ENCODE results near the gene AZIN2. TPM values are rescaled to one million over a fixed set of nuclear protein-coding genes. Genes with fewer than 3 reads are reported as not detected.

Gene AZIN2
- total RNA-seq, 1 experiment from 2014 or later: 0.39 TPM

GRCh38 chr1:33120436-33121231, 39.7 kb downstream of the AZIN2 start:
- H3K27me3 Mint-ChIP-seq (ENCODE audit: low read depth): peaks cover 54% of the 10 kb centered on the region
- no peak for DNase-seq
- no peak overlapping the region for H2BK120ac ChIP-seq (ENCODE audit: low read depth, low read length, poor library complexity, severe bottlenecking)

More at GRCh38 chr1:33120436-33121231, 39.7 kb downstream of the AZIN2 start:
- Histone ChIP-seq H4K8ac (replicated peaks; ENCODE audit: insufficient read length, low read depth, low read length) (no peak overlapping the region), H3K14ac (ENCODE audit: insufficient read depth, low read length) (no peak overlapping the region), H3K18ac (ENCODE audit: insufficient read length, low read depth, low read length) (no peak overlapping the region), H2BK12ac (ENCODE audit: insufficient read length, low read depth, low read length) (no peak overlapping the region), H4K20me1 (ENCODE audit: control insufficient read depth, insufficient read depth, insufficient read length) (no peaks in the 10 kb centered on the region), H3T11ph (ENCODE audit: low read length) (no peak overlapping the region), H4K91ac (ENCODE audit: insufficient read length, low read depth, low read length) (no peak overlapping the region), H2AFZ (ENCODE audit: low read length) (no peak overlapping the region), H2AK5ac (ENCODE audit: insufficient read length, low read length) (no peak overlapping the region), H3K79me1 (ENCODE audit: insufficient read depth, low read depth, low read length, poor library complexity, severe bottlenecking) (no peaks in the 10 kb centered on the region), H3K27ac (ENCODE audit: insufficient read length, low read depth, low read length) (no peak overlapping the region), H3K23ac (ENCODE audit: insufficient read length, low read depth, low read length) (no peak overlapping the region), H2BK15ac (ENCODE audit: low read depth, low read length) (no peak overlapping the region), H4K5ac (ENCODE audit: insufficient read length, low read depth, low read length) (no peak overlapping the region), H2BK20ac (ENCODE audit: low read depth, low read length, poor library complexity, severe bottlenecking) (no peak overlapping the region), H3K4me2 (ENCODE audit: insufficient read depth, insufficient read length, low read length) (no peak overlapping the region), H3K27me3 (ENCODE audit: insufficient read depth, low read length) (no peaks in the 10 kb centered on the region; the same call in 1 of the 2 replicates), H3K23me2 (ENCODE audit: insufficient read length, low read depth, low read length, poor library complexity, severe bottlenecking) (no peaks in the 10 kb centered on the region), H3K4ac (ENCODE audit: low read depth, low read length) (no peak overlapping the region), H3K4me1 (ENCODE audit: insufficient read depth, low read length) (no peaks in the 10 kb centered on the region), H3K79me2 (ENCODE audit: insufficient read depth, low read length) (no peaks in the 10 kb centered on the region), H3K9me3 (ENCODE audit: control insufficient read depth, low read depth, low read length) (no peaks in the 10 kb centered on the region), H2BK5ac (ENCODE audit: insufficient read length, low read length) (no peak overlapping the region), H3K56ac (ENCODE audit: insufficient read length, low read depth, low read length) (no peak overlapping the region), H3K9ac (ENCODE audit: extremely low read depth, insufficient read length, low read length) (no peak overlapping the region)
- Mint-ChIP-seq H3K4me3 (no peak overlapping the region), H3K4me1 (peaks cover 3 to 10% of the 10 kb centered on the region in 2 experiments; a peak in 2 of 4 replicates), H3K9me3 (no peaks in the 10 kb centered on the region), H3K27ac (no peak overlapping the region), H3K36me3 (ENCODE audit: insufficient read depth in 1 of 3, low read depth in 3 of 3) (peaks cover 0 to 7% (median 2%) of the 10 kb centered on the region in 3 experiments; a peak in 5 of 7 replicates)
- no peak for TF ChIP-seq CTCF (conservative IDR thresholded peaks at IDR 0.05)
- no CpG with 5 or more reads among the region's 8 CpGs for WGBS (ENCODE audit: extremely low coverage, insufficient read length, low lambda C conversion rate)

Data from H9 (cell line).